ENCODE data around the gene GALNT17. TPM values are rescaled to one million over a fixed set of nuclear protein-coding genes. Genes with fewer than 3 reads are reported as not detected.

GALNT17 gene
- total RNA-seq, 3 donors from 2014 or later = 1.2 to 9.9 (median 3.3) TPM

DNA sequence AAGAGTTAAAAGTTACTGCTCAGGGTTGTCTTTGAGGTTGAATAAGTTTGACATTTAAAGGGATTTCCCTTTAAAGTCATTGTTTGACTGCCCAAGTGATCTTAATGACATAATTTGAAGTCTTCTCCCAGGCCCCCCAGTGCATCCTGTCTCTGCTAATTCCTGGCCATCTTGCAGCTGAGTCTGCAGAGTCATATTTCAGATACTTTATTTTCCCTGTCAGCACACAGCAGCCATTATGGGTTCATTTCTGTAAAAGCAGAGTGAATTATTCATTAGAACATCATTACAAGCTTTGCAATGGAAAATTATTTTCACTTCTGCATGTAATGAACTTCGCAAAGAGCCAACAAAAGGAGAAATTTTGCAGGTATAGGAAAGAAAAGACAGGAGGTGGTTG lies 536.6 kb downstream of the GALNT17 start:
- no peak for DNase-seq (ENCODE audit: low spot score in 2 of 2)
- intact Hi-C loops (cut with DNase I; ENCODE audit: low total_unique reads) = no loop called here
- Histone ChIP-seq H3K4me1 (no peaks in the 10 kb centered on the region), H3K4me3 (no peak overlapping the region), H3K27me3 (no peaks in the 10 kb centered on the region), H3K9me3 (peaks cover 0 to 15% of the 10 kb centered on the region in 2 donors), H3K27ac (no peak overlapping the region), H3K36me3 (no peaks in the 10 kb centered on the region)
- TF ChIP-seq POLR2AphosphoS5 (IDR thresholded peaks at IDR 0.05) = no peak
- TF ChIP-seq, protein P1, sequence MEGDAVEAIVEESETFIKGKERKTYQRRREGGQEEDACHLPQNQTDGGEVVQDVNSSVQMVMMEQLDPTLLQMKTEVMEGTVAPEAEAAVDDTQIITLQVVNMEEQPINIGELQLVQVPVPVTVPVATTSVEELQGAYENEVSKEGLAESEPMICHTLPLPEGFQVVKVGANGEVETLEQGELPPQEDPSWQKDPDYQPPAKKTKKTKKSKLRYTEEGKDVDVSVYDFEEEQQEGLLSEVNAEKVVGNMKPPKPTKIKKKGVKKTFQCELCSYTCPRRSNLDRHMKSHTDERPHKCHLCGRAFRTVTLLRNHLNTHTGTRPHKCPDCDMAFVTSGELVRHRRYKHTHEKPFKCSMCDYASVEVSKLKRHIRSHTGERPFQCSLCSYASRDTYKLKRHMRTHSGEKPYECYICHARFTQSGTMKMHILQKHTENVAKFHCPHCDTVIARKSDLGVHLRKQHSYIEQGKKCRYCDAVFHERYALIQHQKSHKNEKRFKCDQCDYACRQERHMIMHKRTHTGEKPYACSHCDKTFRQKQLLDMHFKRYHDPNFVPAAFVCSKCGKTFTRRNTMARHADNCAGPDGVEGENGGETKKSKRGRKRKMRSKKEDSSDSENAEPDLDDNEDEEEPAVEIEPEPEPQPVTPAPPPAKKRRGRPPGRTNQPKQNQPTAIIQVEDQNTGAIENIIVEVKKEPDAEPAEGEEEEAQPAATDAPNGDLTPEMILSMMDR (IDR thresholded peaks at IDR 0.05) = no peak
- no peak for TF ChIP-seq POLR2A (IDR thresholded peaks at IDR 0.05)

DNA sequence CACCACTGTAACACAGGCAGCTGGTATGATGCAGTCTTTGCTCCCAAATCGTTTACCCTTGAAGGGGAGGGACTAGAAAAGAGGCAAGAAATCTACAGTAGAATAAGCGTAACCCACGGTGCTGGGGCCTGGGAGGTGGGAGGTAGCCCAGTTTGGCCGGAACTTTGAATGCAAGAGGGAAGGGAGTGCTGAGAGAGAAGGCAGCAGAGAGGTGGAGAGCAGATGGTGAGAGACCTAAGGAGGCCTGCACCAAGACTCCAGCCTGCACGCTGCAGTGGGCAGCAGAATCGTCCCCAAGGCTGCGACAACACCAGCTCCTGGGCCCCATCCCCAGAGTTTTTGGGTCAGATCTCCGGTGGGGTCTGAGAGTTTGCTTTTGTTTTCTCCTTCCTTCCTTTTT lies 547.5 kb downstream of the GALNT17 start:
- TF ChIP-seq POLR2AphosphoS5 (IDR thresholded peaks at IDR 0.05) (no peak), POLR2A (IDR thresholded peaks at IDR 0.05) (no peak)
- TF ChIP-seq, protein P1 (IDR thresholded peaks at IDR 0.05) = no peak
- Histone ChIP-seq H3K4me1 (no peaks in the 10 kb centered on the region), H3K36me3 (no peaks in the 10 kb centered on the region), H3K27ac (no peak overlapping the region), H3K4me3 (no peak overlapping the region), H3K27me3 (no peaks in the 10 kb centered on the region), H3K9me3 (no peaks in the 10 kb centered on the region)
- intact Hi-C loops (cut with DNase I; ENCODE audit: low total_unique reads) = no loop called here
- DNase-seq (ENCODE audit: low spot score in 2 of 2) = no peak

DNA sequence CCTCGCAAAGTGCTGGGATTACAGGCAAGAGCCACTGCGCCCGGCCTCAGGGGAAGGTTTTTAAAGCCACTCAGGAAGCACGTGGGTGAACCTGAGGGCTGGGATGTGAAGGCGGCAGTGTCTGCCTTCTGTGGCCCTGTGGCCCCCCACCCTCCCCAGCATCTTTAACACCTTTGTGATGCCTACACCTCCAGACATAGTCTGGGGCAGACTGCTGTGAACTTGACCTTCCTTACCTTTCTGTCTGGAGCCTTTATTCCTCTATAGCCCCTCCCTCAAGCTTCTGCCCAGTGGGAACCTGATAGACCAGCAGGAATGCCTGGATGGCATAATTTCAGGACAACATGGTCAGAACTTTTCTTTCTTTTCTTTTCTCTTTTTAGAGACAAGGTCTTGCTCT lies 550.2 kb downstream of the GALNT17 start:
- Histone ChIP-seq H3K4me1 (no peaks in the 10 kb centered on the region), H3K27me3 (no peaks in the 10 kb centered on the region), H3K9me3 (no peaks in the 10 kb centered on the region), H3K36me3 (no peaks in the 10 kb centered on the region), H3K27ac (no peak overlapping the region), H3K4me3 (no peak overlapping the region)
- TF ChIP-seq, protein P1 (IDR thresholded peaks at IDR 0.05) = no peak
- TF ChIP-seq POLR2AphosphoS5 (IDR thresholded peaks at IDR 0.05) (no peak), POLR2A (IDR thresholded peaks at IDR 0.05) (no peak)
- intact Hi-C loops (cut with DNase I; ENCODE audit: low total_unique reads) = no loop called here
- no peak for DNase-seq (ENCODE audit: low spot score in 2 of 2)

DNA sequence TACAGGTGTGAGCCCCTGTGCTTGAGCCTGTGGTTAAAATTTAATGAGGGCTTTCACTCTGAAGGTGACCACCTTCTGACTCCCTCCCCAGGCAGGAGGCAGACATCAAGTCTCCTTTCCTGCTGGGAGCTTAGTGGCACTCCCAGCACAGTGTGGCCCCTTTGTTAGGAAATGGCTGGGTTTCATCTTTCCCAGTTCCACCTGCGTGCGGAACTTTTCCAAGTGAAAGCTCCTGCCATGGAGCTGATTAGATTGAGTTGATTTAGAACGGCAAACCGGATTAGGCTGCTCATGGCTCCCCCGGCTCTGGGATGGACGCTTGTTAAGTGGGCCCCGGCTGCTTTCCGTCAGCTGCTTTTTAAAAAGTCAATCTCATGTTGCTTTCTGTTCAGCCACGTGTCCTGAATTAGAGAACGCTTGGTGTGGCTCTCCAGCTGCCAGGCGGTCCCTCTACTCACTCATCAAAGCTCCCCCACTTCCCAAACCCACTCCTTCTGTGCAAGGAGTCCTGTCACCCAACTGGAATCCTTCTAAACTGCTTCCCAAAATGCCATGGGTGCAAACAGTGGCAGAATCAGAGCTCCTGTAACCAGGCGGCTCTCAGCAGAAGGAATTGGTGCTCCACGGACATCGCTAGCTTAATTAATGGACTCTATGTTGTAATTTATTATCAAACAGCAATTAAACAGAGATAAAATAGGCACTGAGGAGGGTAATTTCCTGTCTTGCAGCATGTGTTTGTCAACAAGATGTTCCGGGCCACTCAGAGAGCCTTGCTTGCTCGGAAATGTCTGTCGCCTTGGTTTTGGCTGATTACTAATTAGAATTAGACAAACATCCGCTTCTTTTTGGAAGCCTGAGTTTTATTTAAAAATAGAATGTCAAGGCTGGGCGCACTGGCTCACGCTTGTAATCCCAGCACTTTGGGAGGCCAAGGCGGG lies 551.2 kb downstream of the GALNT17 start:
- intact Hi-C loops (cut with DNase I; ENCODE audit: low total_unique reads) = no loop called here
- H3K27me3 ChIP-seq = no peaks in the 10 kb centered on the region
- TF ChIP-seq POLR2A (IDR thresholded peaks at IDR 0.05) (no peak), POLR2AphosphoS5 (IDR thresholded peaks at IDR 0.05) (no peak)
- TF ChIP-seq, protein P1 (IDR thresholded peaks at IDR 0.05) = no peak
- no peak overlapping the region for H3K27ac ChIP-seq
- H3K36me3 ChIP-seq = no peaks in the 10 kb centered on the region
- H3K9me3 ChIP-seq = no peaks in the 10 kb centered on the region
- no peak for DNase-seq (ENCODE audit: low spot score in 2 of 2)
- no peak overlapping the region for H3K4me3 ChIP-seq
- H3K4me1 ChIP-seq = no peaks in the 10 kb centered on the region

DNA sequence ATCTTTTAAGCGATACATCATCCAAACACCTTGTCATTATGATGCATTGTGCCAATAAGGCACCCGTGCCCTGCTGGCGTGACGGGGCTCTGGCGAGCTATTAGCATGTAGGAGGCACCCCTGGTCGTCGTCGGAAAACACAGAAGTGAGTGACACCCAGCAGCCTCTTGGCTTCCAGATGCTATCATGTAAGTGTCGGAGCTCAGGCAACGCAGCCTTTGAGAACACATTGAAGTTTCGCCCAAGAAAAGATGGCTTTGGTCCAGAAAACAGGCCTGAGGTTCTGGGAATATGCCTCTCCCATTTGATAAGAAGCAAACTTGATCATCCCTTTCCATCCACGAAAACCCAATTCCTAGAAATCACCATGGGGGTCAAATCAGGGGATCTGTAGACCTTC lies 555.3 kb downstream of the GALNT17 start:
- Histone ChIP-seq H3K4me1 (no peaks in the 10 kb centered on the region), H3K27me3 (no peaks in the 10 kb centered on the region), H3K27ac (no peak overlapping the region), H3K9me3 (no peaks in the 10 kb centered on the region), H3K4me3 (no peak overlapping the region), H3K36me3 (no peaks in the 10 kb centered on the region)
- TF ChIP-seq POLR2A (IDR thresholded peaks at IDR 0.05) (no peak), POLR2AphosphoS5 (IDR thresholded peaks at IDR 0.05) (no peak)
- TF ChIP-seq, protein P1 (IDR thresholded peaks at IDR 0.05) = no peak
- intact Hi-C loops (cut with DNase I; ENCODE audit: low total_unique reads) = no loop called here
- DNase-seq (ENCODE audit: low spot score in 2 of 2) = no peak

Measured in breast epithelium (tissue), 4 donors.